ENCODE data around the gene SLC25A4. TPM values are rescaled to one million over a fixed set of nuclear protein-coding genes. Genes with fewer than 3 reads are reported as not detected.

The SLC25A4 gene
- total and polyA plus RNA-seq, 10 of the 15 experiments (the other 5 are each of a cell fraction or from before 2014, with no cell fraction given), result 12.6 to 161 (median 38.2) TPM

DNA sequence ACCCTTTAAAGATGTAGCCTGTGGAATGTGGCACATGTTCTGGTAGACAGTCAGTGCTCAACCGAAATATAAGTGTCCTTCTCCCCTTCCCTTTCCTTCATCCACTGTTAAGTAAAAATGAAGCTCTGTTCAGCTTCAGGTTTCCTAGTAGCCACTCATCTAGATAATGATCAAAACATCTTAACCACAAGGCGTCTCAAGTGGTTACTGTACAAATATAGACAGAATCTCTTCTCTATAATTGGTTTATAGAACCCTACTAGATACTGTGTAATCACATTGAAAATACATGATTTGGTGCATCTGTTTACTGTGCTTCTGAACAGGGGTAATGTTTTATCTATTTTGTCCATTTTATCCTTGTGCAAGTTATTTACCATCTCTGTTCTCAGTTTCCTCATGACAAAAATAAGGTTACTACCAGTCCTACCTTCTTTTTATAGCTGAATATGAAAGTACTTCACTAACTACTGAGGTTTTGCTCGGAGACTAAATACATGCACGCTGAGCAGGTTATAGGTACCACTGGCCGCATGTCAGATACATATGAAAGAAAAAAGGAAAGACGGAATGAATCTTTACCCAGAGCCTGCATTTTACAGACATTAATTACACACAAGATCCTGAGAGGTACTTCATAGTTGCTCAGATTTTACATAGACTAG, 20.3 kb upstream of the SLC25A4 start:
- intact Hi-C loops (cut with micrococcal nuclease; ENCODE audit: unreplicated experiment) (no loop called here), in situ Hi-C loops (cut with MboI) (no loop called here)
- DNase-seq (ENCODE audit: low read depth, low spot score) (no peak), ATAC-seq (peak; percentile 86), FAIRE-seq (peak; percentile 82)
- H2AFZ ChIP-seq (ENCODE audit: control insufficient read depth, low read depth, low read length), result no peak overlapping the region
- SMC1A ChIA-PET (ENCODE audit: uncharacterized antibody, unreplicated experiment), result interaction anchor here (0.8 to 1.9 kb wide), 4 partner anchors 12 to 475 kb away, joined by 3 to 8 read pairs (median 3); no protein-coding TSS in a partner anchor
- H3K4me1 ChIP-seq (ENCODE audit: control insufficient read depth, insufficient read depth, low read length), result peaks cover 12% of the 10 kb centered on the region
- no peaks in the 10 kb centered on the region for H3K79me2 ChIP-seq (ENCODE audit: control insufficient read depth, insufficient read depth, low read length)
- no TSS peak for BruUV-seq (replicated peaks)
- no peak overlapping the region for H3K27ac ChIP-seq (ENCODE audit: control insufficient read depth, insufficient read depth)
- CTCF ChIA-PET, result interaction anchor here (0.6 to 2.2 kb wide), 7 partner anchors 12 to 1381 kb away, joined by 3 to 10 read pairs (median 4); no protein-coding TSS in a partner anchor
- H3K4me2 ChIP-seq (ENCODE audit: control insufficient read depth, insufficient read depth), result peak overlapping the region; percentile 36
- WGBS (ENCODE audit: insufficient coverage, insufficient replicate concordance, low lambda C conversion rate, missing lambda C conversion rate), result 4% methylated on average over 6 of the region's 6 CpGs
- no peaks in the 10 kb centered on the region; the same call in 1 of the 3 replicates for H3K9me3 ChIP-seq (replicated peaks; ENCODE audit: control insufficient read depth, insufficient read depth, low read length)
- POLR2A ChIA-PET, result interaction anchor here (0.5 kb wide), 1 partner anchor 165 kb away, joined by 5 read pairs; no protein-coding TSS in a partner anchor
- H3K27me3 ChIP-seq (replicated peaks in 1 of 2; ENCODE audit: control insufficient read depth in 2 of 2, insufficient read depth in 2 of 2, low read length in 1 of 2), result peaks cover 0 to 3% of the 10 kb centered on the region in 2 experiments; a peak in 2 of 4 replicates
- no peaks in the 10 kb centered on the region for H4K20me1 ChIP-seq (ENCODE audit: control insufficient read depth, insufficient read depth)
- no peaks in the 10 kb centered on the region for H3K36me3 ChIP-seq (ENCODE audit: control insufficient read depth in 2 of 2, insufficient read depth in 2 of 2, low read length in 1 of 2)
- peak overlapping the region; percentile 20; the same call in 1 of the 2 replicates for H3K4me3 ChIP-seq
- RAD21 ChIA-PET (ENCODE audit: unreplicated experiment), result interaction anchor here (1.0 kb wide), 1 partner anchor 82 kb away, joined by 5 read pairs; no protein-coding TSS in a partner anchor
- H3K9ac ChIP-seq (ENCODE audit: control insufficient read depth, insufficient read depth, low read length), result no peak overlapping the region
- TF ChIP-seq SIX5 (IDR thresholded peaks at IDR 0.05; ENCODE audit: low read depth, low read length, severe bottlenecking) (no peak), BCL3 (IDR thresholded peaks at IDR 0.05; ENCODE audit: borderline replicate concordance, insufficient read depth, low read depth, low read length, poor library complexity, severe bottlenecking) (no peak), PAX5 (IDR thresholded peaks at IDR 0.05; ENCODE audit: borderline replicate concordance, low read depth, low read length) (no peak), MEF2B (IDR thresholded peaks at IDR 0.05; ENCODE audit: partially characterized antibody, poor library complexity, severe bottlenecking) (peak; percentile 65), NBN (IDR thresholded peaks at IDR 0.05) (no peak), MEF2A (IDR thresholded peaks at IDR 0.05; ENCODE audit: insufficient read depth, low read depth, low read length) (peak; percentile 28; the same call in 1 of the 2 replicates), FOXM1 (IDR thresholded peaks at IDR 0.05; ENCODE audit: low read depth, low read length) (no peak), POU2F2 (IDR thresholded peaks at IDR 0.05; ENCODE audit: borderline replicate concordance, low read depth, low read length) (no peak), RAD21 (IDR thresholded peaks at IDR 0.05; ENCODE audit: insufficient read depth, low read depth, low read length) (no peak), SMAD5 (IDR thresholded peaks at IDR 0.05; ENCODE audit: low read depth) (no peak), CHD2 (IDR thresholded peaks at IDR 0.05; ENCODE audit: borderline replicate concordance, low read depth, low read length) (no peak), HCFC1 (IDR thresholded peaks at IDR 0.05; ENCODE audit: low read length) (no peak), KAT2A (conservative IDR thresholded peaks at IDR 0.05; ENCODE audit: control insufficient read depth, low read depth, low read length) (no peak), NR2C1 (IDR thresholded peaks at IDR 0.05) (no peak), SREBF2 (IDR thresholded peaks at IDR 0.05; ENCODE audit: low read length) (no peak), ZBED1 (IDR thresholded peaks at IDR 0.05; ENCODE audit: borderline replicate concordance) (no peak), ZSCAN29 (IDR thresholded peaks at IDR 0.05) (no peak), RUNX3 (IDR thresholded peaks at IDR 0.05; ENCODE audit: low read length) (peak; percentile 83), IKZF1 (conservative IDR thresholded peaks at IDR 0.05) (no peak), STAT1 (conservative IDR thresholded peaks at IDR 0.05) (no peak), IRF3 (IDR thresholded peaks at IDR 0.05) (no peak), NKRF (conservative IDR thresholded peaks at IDR 0.05) (no peak)
